NB4 (cell line): Measurements from ENCODE around the gene BIRC5.

ENCODE experiments used
- DNase-seq: peaks from one replicate; pipeline ENCODE4 v3.0.0; 2010; ENCODE audit warnings: low read depth
- H3K4me3 ChIP-seq: one replicate; pipeline ENCODE4 v1.5.1; 2011; ENCODE audit warnings: mild to moderate bottlenecking, low read depth, low read length, moderate library complexity
- CTCF ChIP-seq: IDR thresholded peaks from one replicate; pipeline ENCODE4 v1.5.1; 2012; ENCODE audit warnings: low read depth, low read length
- MAX ChIP-seq: IDR thresholded peaks from 2 replicates; pipeline ENCODE4 v1.6.1; 2011; ENCODE audit warnings: low read depth, low read length
- MYC ChIP-seq: IDR thresholded peaks from 2 replicates; pipeline ENCODE4 v1.6.1; 2011; ENCODE audit warnings: low read depth, low read length
- POLR2A ChIP-seq: IDR thresholded peaks from 2 replicates; pipeline ENCODE4 v1.6.1; 2011; ENCODE audit warnings: mild to moderate bottlenecking; ENCODE audit not compliant: insufficient read length; ENCODE audit errors: extremely low read depth

The BIRC5 gene

GRCh38 chr17:78255953-78256706 is 42.1 kb downstream of the BIRC5 start:
- TF ChIP-seq MYC (no peak), MAX (no peak), CTCF (no peak), POLR2A (no peak)
- H3K4me3 ChIP-seq, result no peak overlapping the region
- DNase-seq, result no peak

- no peak for TF ChIP-seq MYC
- no peak overlapping the region for H3K4me3 ChIP-seq
- no peak for DNase-seq
These were observed 42.9 kb downstream of the BIRC5 start for GRCh38 chr17:78256707-78257591.

- H3K4me3 ChIP-seq, result no peak overlapping the region
- TF ChIP-seq CTCF (no peak), MAX (no peak), MYC (no peak), POLR2A (no peak)
- DNase-seq, result peak; percentile 67
These were observed 43.8 kb downstream of the BIRC5 start for GRCh38 chr17:78257810-78258322.

GRCh38 chr17:78258323-78259191 is 44.5 kb downstream of the BIRC5 start:
- no peak overlapping the region for H3K4me3 ChIP-seq
- peak; percentile 79 for DNase-seq
- no peak for TF ChIP-seq CTCF

- no peak overlapping the region for H3K4me3 ChIP-seq
- TF ChIP-seq MAX (no peak), MYC (no peak), POLR2A (no peak), CTCF (no peak)
- no peak for DNase-seq
These were observed 45.1 kb downstream of the BIRC5 start for GRCh38 chr17:78259192-78259554.
